ENCODE measurements around the gene SHB.

The SHB gene

GRCh38 chr9:37870799-37871176, 198.2 kb downstream of the SHB start:
- TF ChIP-seq CTCF (IDR thresholded peaks at IDR 0.05; ENCODE audit: extremely low read depth, missing control alignments): no peak
- no peak for DNase-seq (ENCODE audit: low spot score)

- no peak for DNase-seq (ENCODE audit: low spot score)
- no peak for TF ChIP-seq CTCF (IDR thresholded peaks at IDR 0.05; ENCODE audit: extremely low read depth, missing control alignments)
Observed at GRCh38 chr9:37870081-37870798, 198.8 kb downstream of the SHB start.
